ENCODE results near the gene GALNT9. TPM values are rescaled to one million over a fixed set of nuclear protein-coding genes. Genes with fewer than 3 reads are reported as not detected.

GALNT9 gene
- total and polyA plus RNA-seq, 2 donors (not counting 1 experiment from before 2014, with no cell fraction given): 0.10 to 2.8 TPM

DNA sequence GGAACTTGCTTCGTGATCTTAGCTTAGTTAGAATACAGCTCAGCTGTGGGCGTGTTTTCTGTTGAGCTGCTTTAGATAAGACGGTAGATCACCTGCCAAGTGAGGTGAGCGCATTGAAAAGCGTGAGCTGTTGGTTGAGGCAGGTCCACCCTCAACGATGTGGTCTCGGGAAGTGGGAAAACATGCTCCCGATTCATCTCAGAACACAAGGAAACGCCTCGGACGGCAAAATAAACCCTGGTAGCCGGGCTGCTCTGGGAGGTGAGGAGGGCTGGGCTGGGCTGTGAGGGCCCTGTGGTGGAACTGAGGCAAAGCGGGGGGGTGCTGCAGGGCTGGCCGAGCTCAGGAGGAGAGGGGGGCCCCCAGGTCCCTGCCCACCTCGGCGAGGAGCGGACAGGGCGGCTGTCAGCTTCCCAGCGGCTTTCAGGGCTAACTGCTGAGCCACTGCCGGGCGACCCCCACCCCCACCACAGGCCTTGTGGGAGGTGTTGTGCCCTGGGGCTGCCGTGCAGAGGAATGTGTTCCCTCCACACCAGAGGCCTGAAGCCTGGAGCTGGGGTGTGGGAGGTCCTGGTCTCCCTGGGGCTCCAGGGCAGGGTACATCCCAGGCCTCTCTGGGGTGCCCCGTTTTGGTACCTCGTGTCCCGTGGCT lies 154.4 kb downstream of the GALNT9 start:
- no peak for TF ChIP-seq EZH2 (IDR thresholded peaks at IDR 0.05; ENCODE audit: low read length, missing control alignments)
- TF ChIP-seq, protein P1, sequence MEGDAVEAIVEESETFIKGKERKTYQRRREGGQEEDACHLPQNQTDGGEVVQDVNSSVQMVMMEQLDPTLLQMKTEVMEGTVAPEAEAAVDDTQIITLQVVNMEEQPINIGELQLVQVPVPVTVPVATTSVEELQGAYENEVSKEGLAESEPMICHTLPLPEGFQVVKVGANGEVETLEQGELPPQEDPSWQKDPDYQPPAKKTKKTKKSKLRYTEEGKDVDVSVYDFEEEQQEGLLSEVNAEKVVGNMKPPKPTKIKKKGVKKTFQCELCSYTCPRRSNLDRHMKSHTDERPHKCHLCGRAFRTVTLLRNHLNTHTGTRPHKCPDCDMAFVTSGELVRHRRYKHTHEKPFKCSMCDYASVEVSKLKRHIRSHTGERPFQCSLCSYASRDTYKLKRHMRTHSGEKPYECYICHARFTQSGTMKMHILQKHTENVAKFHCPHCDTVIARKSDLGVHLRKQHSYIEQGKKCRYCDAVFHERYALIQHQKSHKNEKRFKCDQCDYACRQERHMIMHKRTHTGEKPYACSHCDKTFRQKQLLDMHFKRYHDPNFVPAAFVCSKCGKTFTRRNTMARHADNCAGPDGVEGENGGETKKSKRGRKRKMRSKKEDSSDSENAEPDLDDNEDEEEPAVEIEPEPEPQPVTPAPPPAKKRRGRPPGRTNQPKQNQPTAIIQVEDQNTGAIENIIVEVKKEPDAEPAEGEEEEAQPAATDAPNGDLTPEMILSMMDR (conservative IDR thresholded peaks at IDR 0.05 in 1 of 2, IDR thresholded peaks at IDR 0.05 in 1 of 2; ENCODE audit: low read depth in 1 of 2, low read length in 2 of 2): no peak
- no peaks in the 10 kb centered on the region for H3K9me3 ChIP-seq (ENCODE audit: control insufficient read depth, insufficient read depth, low read depth, low read length)

GRCh38 chr12:132174015-132174838 lies 155.2 kb downstream of the GALNT9 start:
- Histone ChIP-seq H3K9ac (ENCODE audit: insufficient read depth, low read length) (no peak overlapping the region), H3K4me2 (ENCODE audit: extremely low read depth, insufficient read depth, low read length) (no peak overlapping the region), H3K4me3 (replicated peaks in 1 of 4; ENCODE audit: control extremely low read depth in 1 of 4, insufficient read depth in 1 of 4, low read depth in 3 of 4, low read length in 4 of 4) (no peak overlapping the region), H3K79me2 (ENCODE audit: control insufficient read depth, insufficient read depth, low read length) (no peaks in the 10 kb centered on the region), H4K20me1 (ENCODE audit: control insufficient read depth, extremely low read depth, insufficient read depth, low read length) (no peaks in the 10 kb centered on the region), H3K9me3 (ENCODE audit: control insufficient read depth, insufficient read depth, low read depth, low read length) (no peaks in the 10 kb centered on the region), H3K36me3 (ENCODE audit: control insufficient read depth, insufficient read depth, low read length) (no peaks in the 10 kb centered on the region), H2AFZ (ENCODE audit: low read length) (no peak overlapping the region), H3K4me1 (ENCODE audit: control insufficient read depth, extremely low read depth, insufficient read depth, low read length) (no peaks in the 10 kb centered on the region), H3K27me3 (ENCODE audit: control insufficient read depth, insufficient read depth, low read length) (peaks cover 14% of the 10 kb centered on the region), H3K27ac (ENCODE audit: insufficient read depth, low read length) (no peak overlapping the region)
- TF ChIP-seq, protein P1 (conservative IDR thresholded peaks at IDR 0.05 in 1 of 2, IDR thresholded peaks at IDR 0.05 in 1 of 2; ENCODE audit: low read depth in 1 of 2, low read length in 2 of 2): no peak
- no peak for DNase-seq (ENCODE audit: low read depth in 2 of 2)

More for the DNA sequence above, 154.4 kb downstream of the GALNT9 start:
- no peak for DNase-seq (ENCODE audit: low read depth in 2 of 2)
- Histone ChIP-seq H3K27me3 (ENCODE audit: control insufficient read depth, insufficient read depth, low read length) (peaks cover 16% of the 10 kb centered on the region), H3K4me2 (ENCODE audit: extremely low read depth, insufficient read depth, low read length) (no peak overlapping the region), H3K4me1 (ENCODE audit: control insufficient read depth, extremely low read depth, insufficient read depth, low read length) (no peaks in the 10 kb centered on the region), H3K36me3 (ENCODE audit: control insufficient read depth, insufficient read depth, low read length) (no peaks in the 10 kb centered on the region), H3K4me3 (replicated peaks in 1 of 4; ENCODE audit: control extremely low read depth in 1 of 4, insufficient read depth in 1 of 4, low read depth in 3 of 4, low read length in 4 of 4) (no peak overlapping the region), H3K27ac (ENCODE audit: insufficient read depth, low read length) (no peak overlapping the region), H3K79me2 (ENCODE audit: control insufficient read depth, insufficient read depth, low read length) (no peaks in the 10 kb centered on the region), H2AFZ (ENCODE audit: low read length) (no peak overlapping the region), H4K20me1 (ENCODE audit: control insufficient read depth, extremely low read depth, insufficient read depth, low read length) (no peaks in the 10 kb centered on the region), H3K9ac (ENCODE audit: insufficient read depth, low read length) (no peak overlapping the region)

- Histone ChIP-seq H3K4me3 (replicated peaks in 1 of 4; ENCODE audit: control extremely low read depth in 1 of 4, insufficient read depth in 1 of 4, low read depth in 3 of 4, low read length in 4 of 4) (no peak overlapping the region), H3K27ac (ENCODE audit: insufficient read depth, low read length) (no peak overlapping the region), H3K4me2 (ENCODE audit: extremely low read depth, insufficient read depth, low read length) (no peak overlapping the region), H3K4me1 (ENCODE audit: control insufficient read depth, extremely low read depth, insufficient read depth, low read length) (no peaks in the 10 kb centered on the region), H4K20me1 (ENCODE audit: control insufficient read depth, extremely low read depth, insufficient read depth, low read length) (no peaks in the 10 kb centered on the region), H3K9me3 (ENCODE audit: control insufficient read depth, insufficient read depth, low read depth, low read length) (no peaks in the 10 kb centered on the region), H3K79me2 (ENCODE audit: control insufficient read depth, insufficient read depth, low read length) (no peaks in the 10 kb centered on the region), H2AFZ (ENCODE audit: low read length) (no peak overlapping the region), H3K27me3 (ENCODE audit: control insufficient read depth, insufficient read depth, low read length) (peaks cover 14% of the 10 kb centered on the region), H3K9ac (ENCODE audit: insufficient read depth, low read length) (no peak overlapping the region), H3K36me3 (ENCODE audit: control insufficient read depth, insufficient read depth, low read length) (no peaks in the 10 kb centered on the region)
- DNase-seq (ENCODE audit: low read depth in 2 of 2): no peak
- TF ChIP-seq, protein P1 (conservative IDR thresholded peaks at IDR 0.05 in 1 of 2, IDR thresholded peaks at IDR 0.05 in 1 of 2; ENCODE audit: low read depth in 1 of 2, low read length in 2 of 2): no peak
- TF ChIP-seq EZH2 (IDR thresholded peaks at IDR 0.05; ENCODE audit: low read length, missing control alignments): no peak
These were observed 156.0 kb downstream of the GALNT9 start for GRCh38 chr12:132173135-132174014.
